Astrocyte (in vitro differentiated cells and primary cell): Measurements from ENCODE around the gene PITX1. TPM values are rescaled to one million over a fixed set of nuclear protein-coding genes. Genes with fewer than 3 reads are reported as not detected.

Experiments used
- DNase-seq: peaks from one replicate; pipeline ENCODE4 v3.0.0-alpha.2; 2010; ENCODE audit warnings: low read depth
- FAIRE-seq: peaks from 2 replicates; lab custom pipeline; 2011; peaks lifted over from hg19 to GRCh38; lab: Jason Lieb, UNC
- H2AFZ ChIP-seq: 2 replicates; pipeline ENCODE4 v1.6.0; 2012; ENCODE audit warnings: low read depth, low read length, inconsistent platforms
- H3K27ac ChIP-seq: 2 replicates; pipeline ENCODE4 v1.5.1; 2011; ENCODE audit warnings: low read depth, low read length, inconsistent platforms
- H3K27me3 ChIP-seq: 2 replicates; pipeline ENCODE4 v1.6.0; 2011; ENCODE audit warnings: low read length, inconsistent platforms; ENCODE audit not compliant: insufficient read depth
- H3K36me3 ChIP-seq: 2 replicates; pipeline ENCODE4 v1.5.1; 2011; ENCODE audit warnings: low read length, inconsistent platforms; ENCODE audit not compliant: insufficient read depth
- H3K4me1 ChIP-seq: 2 replicates; pipeline ENCODE4 v1.5.1; 2011; ENCODE audit warnings: low read length, inconsistent platforms; ENCODE audit not compliant: insufficient read depth
- H3K4me2 ChIP-seq: 2 replicates; pipeline ENCODE4 v1.6.0; 2012; ENCODE audit warnings: low read length, inconsistent platforms
- H3K4me3 ChIP-seq: 2 replicates; pipeline ENCODE4 v1.5.1; 2011; ENCODE audit warnings: low read depth, mild to moderate bottlenecking, low read length, inconsistent platforms; ENCODE audit not compliant: insufficient read depth
- H3K79me2 ChIP-seq: 2 replicates; pipeline ENCODE4 v1.6.0; 2012; ENCODE audit warnings: mild to moderate bottlenecking, low read length, inconsistent platforms; ENCODE audit not compliant: insufficient read depth
- H3K9ac ChIP-seq: 2 replicates; pipeline ENCODE4 v1.6.0; 2012; ENCODE audit warnings: mild to moderate bottlenecking, low read length, inconsistent platforms
- H3K9me3 ChIP-seq: 2 replicates; pipeline ENCODE4 v1.5.1; 2012; ENCODE audit warnings: low read depth, mild to moderate bottlenecking, low read length, inconsistent platforms; ENCODE audit not compliant: insufficient read depth
- H4K20me1 ChIP-seq: 2 replicates; pipeline ENCODE4 v1.6.0; 2012; ENCODE audit warnings: low read length, inconsistent platforms; ENCODE audit not compliant: insufficient read depth
- H3K27ac Mint-ChIP-seq: one replicate; pipeline ENCODE4 v1.8.0; 2021; ENCODE audit warnings: mild to moderate bottlenecking, mixed read lengths; ENCODE audit not compliant: unreplicated experiment
- H3K27me3 Mint-ChIP-seq: one replicate; pipeline ENCODE4 v1.8.0; 2021; ENCODE audit warnings: low read depth, mixed read lengths; ENCODE audit not compliant: unreplicated experiment
- H3K36me3 Mint-ChIP-seq: one replicate; pipeline ENCODE4 v1.8.0; 2021; ENCODE audit warnings: low read depth, mixed read lengths; ENCODE audit not compliant: unreplicated experiment
- H3K4me1 Mint-ChIP-seq: one replicate; pipeline ENCODE4 v1.8.0; 2021; ENCODE audit warnings: low read depth, mixed read lengths; ENCODE audit not compliant: unreplicated experiment
- H3K4me3 Mint-ChIP-seq: one replicate; pipeline ENCODE4 v1.8.0; 2021; ENCODE audit warnings: mild to moderate bottlenecking, moderate library complexity, mixed read lengths; ENCODE audit not compliant: unreplicated experiment
- H3K9me3 Mint-ChIP-seq: one replicate; pipeline ENCODE4 v1.8.0; 2021; ENCODE audit warnings: mild to moderate bottlenecking, mixed read lengths; ENCODE audit not compliant: unreplicated experiment
- CTCF ChIP-seq: IDR thresholded peaks from 2 replicates; pipeline ENCODE4 v1.5.1; 2011; ENCODE audit warnings: low read depth, mild to moderate bottlenecking, inconsistent platforms, low read length, moderate library complexity; ENCODE audit not compliant: insufficient read depth
- EZH2 ChIP-seq: IDR thresholded peaks from 2 replicates; pipeline ENCODE4 v1.6.1; 2012; ENCODE audit warnings: mild to moderate bottlenecking, low read length, inconsistent platforms; ENCODE audit not compliant: insufficient read depth
- total RNA-seq: library from RNA; stranded (reverse); gene quantifications from 2 replicates; pipeline ENCODE4 v1.2.1, GENCODE V29; 2021

Gene PITX1
- total RNA-seq, 1 donor from 2014 or later: 0.52 TPM

GRCh38 chr5:135030956-135031812, 2.8 kb downstream of the PITX1 start:
- H3K27ac Mint-ChIP-seq: no peak overlapping the region
- peak overlapping the region; percentile 31 for H3K4me2 ChIP-seq
- H2AFZ ChIP-seq: no peak overlapping the region
- peaks cover 5% of the 10 kb centered on the region for H3K4me1 Mint-ChIP-seq
- no peak overlapping the region for H3K4me3 ChIP-seq
- no peaks in the 10 kb centered on the region for H3K36me3 ChIP-seq
- TF ChIP-seq EZH2 (peak; percentile 96), CTCF (no peak)
- H3K27me3 ChIP-seq: peaks cover 90% of the 10 kb centered on the region
- H3K27ac ChIP-seq: no peak overlapping the region
- H4K20me1 ChIP-seq: peaks cover 34% of the 10 kb centered on the region
- H3K9me3 ChIP-seq: peaks cover 3% of the 10 kb centered on the region
- H3K9me3 Mint-ChIP-seq: peaks cover 19% of the 10 kb centered on the region
- peaks cover 5% of the 10 kb centered on the region for H3K36me3 Mint-ChIP-seq
- FAIRE-seq: no peak
- H3K79me2 ChIP-seq: no peaks in the 10 kb centered on the region
- H3K4me1 ChIP-seq: peaks cover 5% of the 10 kb centered on the region
- H3K9ac ChIP-seq: no peak overlapping the region
- H3K27me3 Mint-ChIP-seq: peaks cover 70% of the 10 kb centered on the region
- H3K4me3 Mint-ChIP-seq: no peak overlapping the region
- no peak for DNase-seq

- Histone ChIP-seq H3K9me3 (peaks cover 3% of the 10 kb centered on the region), H3K79me2 (no peaks in the 10 kb centered on the region), H4K20me1 (peaks cover 33% of the 10 kb centered on the region), H2AFZ (no peak overlapping the region), H3K36me3 (no peaks in the 10 kb centered on the region), H3K4me2 (peak overlapping the region; percentile 31), H3K27me3 (peaks cover 86% of the 10 kb centered on the region), H3K4me3 (no peak overlapping the region), H3K27ac (no peak overlapping the region), H3K4me1 (peaks cover 5% of the 10 kb centered on the region), H3K9ac (no peak overlapping the region)
- Mint-ChIP-seq H3K4me1 (peaks cover 5% of the 10 kb centered on the region), H3K4me3 (no peak overlapping the region), H3K27me3 (peaks cover 73% of the 10 kb centered on the region), H3K27ac (peak overlapping the region; percentile 93), H3K9me3 (peaks cover 19% of the 10 kb centered on the region), H3K36me3 (peaks cover 5% of the 10 kb centered on the region)
- no peak for FAIRE-seq
- no peak for TF ChIP-seq CTCF
- no peak for DNase-seq
Observed at GRCh38 chr5:135030123-135030955, 3.7 kb downstream of the PITX1 start.
